ENCODE results near the gene BIRC3. TPM values are rescaled to one million over a fixed set of nuclear protein-coding genes. Genes with fewer than 3 reads are reported as not detected.

The BIRC3 gene
- total RNA-seq, 1 experiment from 2014 or later: 65.4 TPM

DNA sequence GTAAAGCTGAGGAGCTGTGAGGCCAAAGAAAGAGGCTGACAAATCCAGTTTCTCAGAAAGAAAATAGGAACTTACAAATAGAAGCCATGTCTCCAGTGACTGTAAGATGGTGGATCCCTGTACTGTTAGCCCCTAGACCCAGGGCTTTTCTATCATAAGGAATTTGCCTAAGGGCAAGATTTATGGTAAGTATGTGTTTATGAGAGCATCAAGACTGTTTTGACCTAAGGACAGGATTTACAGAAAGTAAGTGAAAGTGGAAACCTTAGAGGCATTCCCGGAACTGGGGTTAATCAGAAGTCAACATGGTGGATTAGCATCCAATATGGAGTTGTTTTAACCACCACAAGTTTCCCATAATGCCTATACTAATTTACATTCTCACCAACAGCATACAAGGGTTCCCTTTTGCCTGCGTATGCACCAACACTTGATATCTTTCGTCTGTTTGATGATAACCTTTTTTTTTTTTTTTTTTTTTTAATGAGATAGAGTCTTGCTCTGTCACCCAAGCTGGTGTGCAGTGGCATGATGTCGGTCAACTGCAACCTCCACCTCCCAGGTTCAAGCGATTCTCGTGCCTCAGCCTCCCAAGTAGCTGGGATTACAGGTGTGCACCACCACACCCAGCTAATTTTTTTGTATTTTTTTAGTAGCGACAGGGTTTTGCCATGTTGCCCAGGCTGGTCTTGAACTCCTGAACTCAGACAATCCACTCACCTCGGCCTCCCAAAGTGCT, 69.9 kb downstream of the BIRC3 start:
- intact Hi-C loops (cut with micrococcal nuclease; ENCODE audit: unreplicated experiment) (no loop called here), in situ Hi-C loops (cut with HindIII; ENCODE audit: low pct_unique_long_range_greater_than_20kb, low sequenced_read_pairs) (no loop called here)
- TF ChIP-seq POLR2AphosphoS5 (IDR thresholded peaks at IDR 0.05; ENCODE audit: low read depth, low read length) (no peak; the same call in 1 of the 2 replicates), SIN3A (IDR thresholded peaks at IDR 0.05; ENCODE audit: borderline replicate concordance, insufficient read depth, low read depth, low read length) (no peak), CTCF (IDR thresholded peaks at IDR 0.05) (no peak), TCF7L2 (IDR thresholded peaks at IDR 0.05; ENCODE audit: low read depth, low read length) (no peak), REST (IDR thresholded peaks at IDR 0.05; ENCODE audit: insufficient read depth in 1 of 2, low read depth in 2 of 2, low read length in 1 of 2) (no peak)
- Histone ChIP-seq H3K27me3 (ENCODE audit: control insufficient read depth, insufficient read depth, low read length) (no peaks in the 10 kb centered on the region), H3K36me3 (ENCODE audit: control insufficient read depth, insufficient read depth, low read length) (peaks cover 44% of the 10 kb centered on the region), H3K27ac (ENCODE audit: low read length) (no peak overlapping the region), H3K4me1 (ENCODE audit: control insufficient read depth, insufficient read depth, low read length) (peaks cover 13% of the 10 kb centered on the region; the same call in 1 of the 2 replicates), H3K9me3 (ENCODE audit: control insufficient read depth, insufficient read depth, low read depth, low read length) (no peaks in the 10 kb centered on the region), H3K4me3 (ENCODE audit: low read depth in 2 of 2, low read length in 2 of 2) (no peak overlapping the region)
- ATAC-seq (no peak), DNase-seq (ENCODE audit: low read depth, low spot score) (no peak)
- CTCF ChIA-PET: interaction anchor here (0.6 kb wide), 1 partner anchor 8 kb away, joined by 5 read pairs; no protein-coding TSS in a partner anchor
- POLR2A ChIA-PET: no interaction called here
- BruUV-seq (replicated peaks): no TSS peak

Other genes starting within 250 kb of the BIRC3 start
- gene YAP1, start 207.0 kb upstream of the BIRC3 start, total RNA-seq (2021; ENCODE audit: unreplicated experiment): 158 TPM
- 76.8 TPM for gene BIRC2, start 29.7 kb downstream of the BIRC3 start, total RNA-seq (2021; ENCODE audit: unreplicated experiment)
- gene TMEM123, start 135.3 kb downstream of the BIRC3 start, total RNA-seq (2021; ENCODE audit: unreplicated experiment): 383 TPM
- gene MMP7, start 213.3 kb downstream of the BIRC3 start, total RNA-seq (2021; ENCODE audit: unreplicated experiment): 2.7 TPM